Thyroid gland (tissue), 4 donors: Measurements from ENCODE around the gene PRKCE.

ENCODE experiments used
- CTCF ChIP-seq, 6 experiments: fragments of 200-600 bp in 3 of 6; fragments of 450-650 bp in 3 of 6; sonication (generic) in 3 of 6; IDR thresholded peaks; one replicate each; pipeline ENCODE4 v1.5.1; 2016 to 2019; ENCODE audit warnings: antibody characterized with exemption in 6 of 6, mild to moderate bottlenecking in 2 of 6, inconsistent platforms in 1 of 6, moderate library complexity in 1 of 6
- POLR2A ChIP-seq, 2 donors: fragments of 450-650 bp; IDR thresholded peaks; one replicate each; pipeline ENCODE4 v1.6.1; 2017; ENCODE audit warnings: antibody characterized with exemption in 2 of 2, mild to moderate bottlenecking in 2 of 2, moderate library complexity in 1 of 2

DNA sequence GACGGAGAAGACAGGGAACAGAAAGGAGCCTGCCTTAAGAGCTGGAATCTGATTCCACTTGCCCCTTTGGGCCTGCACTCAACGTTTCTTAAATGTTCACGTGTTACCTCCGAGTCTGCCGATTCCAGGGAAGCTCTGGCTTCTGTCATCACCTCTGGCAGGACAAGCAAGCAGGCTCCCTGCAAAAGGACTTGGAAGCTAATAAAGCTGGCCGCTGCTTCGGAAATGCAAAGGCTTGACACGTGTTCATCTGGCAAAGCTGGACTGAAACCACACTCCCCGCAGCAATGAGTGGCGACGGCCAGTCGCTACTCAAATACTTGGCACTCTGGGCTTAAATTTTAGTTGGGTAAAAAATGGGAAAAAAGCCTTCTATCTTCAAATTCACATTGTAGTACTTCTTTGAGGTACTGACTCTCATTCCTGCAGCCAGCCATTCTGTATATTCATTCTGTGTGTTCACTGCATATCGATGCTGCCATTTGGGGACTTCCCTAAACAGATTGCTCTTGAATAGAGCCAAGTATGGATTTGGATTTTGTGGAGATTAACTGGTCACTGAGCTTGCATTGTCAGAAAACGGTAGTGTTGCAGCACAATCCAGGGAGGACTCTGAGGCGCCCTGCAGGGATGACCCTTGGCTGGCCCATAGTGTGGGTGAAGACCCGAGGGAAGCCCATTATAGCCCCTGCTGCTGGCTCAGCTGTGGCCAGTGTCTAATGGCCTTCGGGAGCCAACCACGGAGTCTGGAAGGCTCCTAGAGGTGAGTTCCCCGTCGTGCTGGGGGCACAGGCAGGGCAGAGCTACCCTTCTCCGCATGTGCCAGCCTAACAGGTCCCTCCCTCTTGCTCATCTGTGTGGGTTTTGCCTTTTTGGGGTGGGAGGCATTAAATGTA lies 231.5 kb downstream of the PRKCE start:
- TF ChIP-seq CTCF (IDR thresholded peaks at IDR 0.05) (no peak), POLR2A (IDR thresholded peaks at IDR 0.05) (no peak)
